Ascending aorta (tissue), 2 donors: ENCODE data around the gene DUSP7. TPM values are rescaled to one million over a fixed set of nuclear protein-coding genes. Genes with fewer than 3 reads are reported as not detected.

ENCODE experiments used
- DNase-seq, 2 donors: peaks; one replicate each; pipeline ENCODE4 v3.0.0-alpha.2; 2019; ENCODE audit warnings: low spot score in 2 of 2
- H3K27ac ChIP-seq, 2 donors: fragments of 200-600 bp; sonication (generic); one replicate each; pipeline ENCODE4 v1.5.1; 2016 to 2017; ENCODE audit warnings: mild to moderate bottlenecking in 1 of 2
- H3K27me3 ChIP-seq: fragments of 200-600 bp; sonication (generic); one replicate; pipeline ENCODE4 v1.5.1; 2017
- H3K36me3 ChIP-seq, 2 donors: fragments of 200-600 bp; sonication (generic); one replicate each; pipeline ENCODE4 v1.5.1; 2016
- H3K4me1 ChIP-seq, 2 donors: fragments of 200-600 bp; sonication (generic); one replicate each; pipeline ENCODE4 v1.5.1; 2016 to 2017; ENCODE audit warnings: mild to moderate bottlenecking in 1 of 2
- H3K4me3 ChIP-seq, 2 donors: fragments of 200-600 bp; sonication (generic); one replicate each; pipeline ENCODE4 v1.5.1; 2016 to 2017; ENCODE audit warnings: mild to moderate bottlenecking in 1 of 2
- H3K9me3 ChIP-seq, 2 donors: fragments of 200-600 bp; sonication (generic); one replicate each; pipeline ENCODE4 v1.5.1; 2016
- CTCF ChIP-seq, 3 experiments: fragments of 200-600 bp in 2 of 3; fragments of 450-650 bp in 1 of 3; sonication (generic) in 2 of 3; IDR thresholded peaks; one replicate each; pipeline ENCODE4 v1.5.1; 2016 to 2019; ENCODE audit warnings: antibody characterized with exemption in 3 of 3, mild to moderate bottlenecking in 1 of 3, moderate library complexity in 1 of 3
- intact Hi-C: fragments of 100-400 bp; cut with DNase I; formaldehyde crosslinking; loops from one replicate; pipeline ENCODE4 v1.15.1; 2023
- total RNA-seq: library from RNA; depleted of rRNA; stranded (reverse); fragments of >200 nt; gene quantifications from one replicate; pipeline ENCODE4 v1.1.0, GENCODE V29; 2016

DUSP7 gene
- total RNA-seq, 1 donor from 2014 or later = 76.5 TPM

GRCh38 chr3:51999846-52000245 lies 56.5 kb downstream of the DUSP7 start:
- H3K27me3 ChIP-seq = no peaks in the 10 kb centered on the region
- no peak overlapping the region for H3K4me3 ChIP-seq
- no peak overlapping the region for H3K27ac ChIP-seq
- intact Hi-C loops = loop anchor here (5.0 kb wide), 1 partner anchor 337 kb away; no protein-coding TSS in a partner anchor
- H3K36me3 ChIP-seq = peaks cover 0 to under 1% of the 10 kb centered on the region in 2 donors
- no peak for DNase-seq
- H3K9me3 ChIP-seq = no peaks in the 10 kb centered on the region
- H3K4me1 ChIP-seq = peaks cover 3 to 5% of the 10 kb centered on the region in 2 donors
- no peak for TF ChIP-seq CTCF (IDR thresholded peaks at IDR 0.05)

Other genes starting within 250 kb of the DUSP7 start
- not detected for gene IQCF2, start 195.0 kb downstream of the DUSP7 start, total RNA-seq
- not detected for gene IQCF5, start 181.0 kb downstream of the DUSP7 start, total RNA-seq
- not detected for gene IQCF1, start 153.2 kb downstream of the DUSP7 start, total RNA-seq
- 15.4 TPM for gene RRP9, start 114.7 kb downstream of the DUSP7 start, total RNA-seq
- gene PARP3, start 114.2 kb downstream of the DUSP7 start, total RNA-seq = 29.5 TPM
- gene GPR62, start 101.2 kb downstream of the DUSP7 start, total RNA-seq = not detected
- gene PCBP4, start 89.1 kb downstream of the DUSP7 start, total RNA-seq = 256 TPM
- gene ABHD14B, start 82.5 kb downstream of the DUSP7 start, total RNA-seq = 46.1 TPM
- 37.4 TPM for gene ABHD14A, start 81.5 kb downstream of the DUSP7 start, total RNA-seq
- 94.0 TPM for gene ACY1, start 73.0 kb downstream of the DUSP7 start, total RNA-seq
- gene RPL29, start 60.7 kb downstream of the DUSP7 start, total RNA-seq = 1,224 TPM
- gene POC1A, start 97.9 kb upstream of the DUSP7 start, total RNA-seq = not detected
- 58.3 TPM for gene ALAS1, start 141.6 kb upstream of the DUSP7 start, total RNA-seq
- not detected for gene TLR9, start 169.1 kb upstream of the DUSP7 start, total RNA-seq
- gene TWF2, start 182.6 kb upstream of the DUSP7 start, total RNA-seq = 162 TPM
- 20.3 TPM for gene PPM1M, start 189.2 kb upstream of the DUSP7 start, total RNA-seq
- 42.0 TPM for gene WDR82, start 222.1 kb upstream of the DUSP7 start, total RNA-seq
- 15.5 TPM for gene GLYCTK, start 231.3 kb upstream of the DUSP7 start, total RNA-seq